HEK293 (cell line): ENCODE results near the gene PDE4D.

ENCODE experiments used
- CTCF ChIP-seq: fragments of 450-650 bp; formaldehyde crosslinking; IDR thresholded peaks from 2 replicates; pipeline ENCODE4 v1.5.1; 2016; ENCODE audit warnings: missing biosample characterization, missing genetic modification characterization
- KLF10 ChIP-seq: fragments of 450-650 bp; IDR thresholded peaks from 2 replicates; pipeline ENCODE4 v1.5.1; 2018; ENCODE audit warnings: missing biosample characterization, mild to moderate bottlenecking, missing genetic modification characterization
- PRDM4 ChIP-seq: fragments of 450-650 bp; formaldehyde crosslinking; IDR thresholded peaks from 2 replicates; pipeline ENCODE4 v1.5.1; 2017; ENCODE audit warnings: missing biosample characterization, missing genetic modification characterization
- ZBTB17 ChIP-seq: fragments of 450-650 bp; formaldehyde crosslinking; IDR thresholded peaks from 2 replicates; pipeline ENCODE4 v1.5.1; 2016; ENCODE audit warnings: missing biosample characterization, missing genetic modification characterization
- ZBTB44 ChIP-seq: fragments of 450-650 bp; IDR thresholded peaks from 2 replicates; pipeline ENCODE4 v1.5.1; 2018; ENCODE audit warnings: missing biosample characterization, mild to moderate bottlenecking, missing genetic modification characterization
- ZBTB49 ChIP-seq: fragments of 450-650 bp; formaldehyde crosslinking; IDR thresholded peaks from 2 replicates; pipeline ENCODE4 v1.5.1; 2016; ENCODE audit warnings: missing biosample characterization, missing genetic modification characterization, low read depth
- ZNF449 ChIP-seq: fragments of 450-650 bp; formaldehyde crosslinking; IDR thresholded peaks from 2 replicates; pipeline ENCODE4 v1.5.1; 2017; ENCODE audit warnings: missing biosample characterization, mild to moderate bottlenecking, missing genetic modification characterization, moderate library complexity
- ZNF558 ChIP-seq: fragments of 450-650 bp; formaldehyde crosslinking; IDR thresholded peaks from 2 replicates; pipeline ENCODE4 v1.5.1; 2016; ENCODE audit warnings: missing biosample characterization, missing genetic modification characterization
- ZNF610 ChIP-seq: fragments of 450-650 bp; formaldehyde crosslinking; IDR thresholded peaks from 2 replicates; pipeline ENCODE4 v1.5.1; 2016; ENCODE audit warnings: missing biosample characterization, missing genetic modification characterization, borderline replicate concordance

- TF ChIP-seq ZNF449 (tag by site-specific recombination), result no peak
- no peak for TF ChIP-seq ZNF610
- no peak for TF ChIP-seq ZBTB44 (tag by site-specific recombination)
- TF ChIP-seq KLF10 (tag by site-specific recombination), result no peak
- no peak for TF ChIP-seq ZBTB49 (tag by site-specific recombination)
- no peak for TF ChIP-seq ZNF558
- no peak for TF ChIP-seq CTCF (tag by site-specific recombination)
- TF ChIP-seq PRDM4 (tag by site-specific recombination), result no peak
- TF ChIP-seq ZBTB17 (tag by site-specific recombination), result no peak
These were observed 401.6 kb downstream of the PDE4D start for GRCh38 chr5:59491945-59492344.
